Endodermal cell (in vitro differentiated cells): ENCODE data around the gene BORCS6. TPM values are rescaled to one million over a fixed set of nuclear protein-coding genes. Genes with fewer than 3 reads are reported as not detected.

Source experiments
- DNase-seq: peaks from one replicate; pipeline ENCODE4 v3.0.0-alpha.2; 2017
- H3K27ac ChIP-seq: 2 replicates; pipeline ENCODE4 v1.5.1; 2013; ENCODE audit warnings: mild to moderate bottlenecking, low read depth, low read length, moderate library complexity
- H3K27me3 ChIP-seq: 2 replicates; pipeline ENCODE4 v1.6.1; 2013; ENCODE audit warnings: mild to moderate bottlenecking, low read length, moderate library complexity; ENCODE audit not compliant: insufficient read depth, control insufficient read depth, poor library complexity, severe bottlenecking
- H3K36me3 ChIP-seq: 2 replicates; pipeline ENCODE4 v1.7.0; 2013; ENCODE audit warnings: mild to moderate bottlenecking, low read length, moderate library complexity; ENCODE audit not compliant: control insufficient read depth, insufficient read depth
- H3K4me1 ChIP-seq: one replicate; pipeline ENCODE4 v1.7.0; 2013; ENCODE audit warnings: low read length; ENCODE audit not compliant: control insufficient read depth, insufficient read depth
- H3K4me3 ChIP-seq: 2 replicates; pipeline ENCODE4 v1.5.1; 2013; ENCODE audit warnings: mild to moderate bottlenecking, low read length, moderate library complexity
- H3K9ac ChIP-seq: 2 replicates; pipeline ENCODE4 v1.6.1; 2013; ENCODE audit warnings: mild to moderate bottlenecking, low read length, moderate library complexity; ENCODE audit not compliant: poor library complexity, severe bottlenecking; ENCODE audit errors: extremely low read depth
- H3K9me3 ChIP-seq: 2 replicates; pipeline ENCODE4 v1.6.1; 2013; ENCODE audit warnings: mild to moderate bottlenecking, low read length, moderate library complexity; ENCODE audit not compliant: control insufficient read depth
- H3K27ac Mint-ChIP-seq: 2 replicates; pipeline ENCODE4 v1.8.0; 2020; ENCODE audit warnings: mixed read lengths
- H3K27me3 Mint-ChIP-seq: 2 replicates; pipeline ENCODE4 v1.8.0; 2021; ENCODE audit warnings: mild to moderate bottlenecking, mixed read lengths; ENCODE audit not compliant: insufficient read depth
- H3K36me3 Mint-ChIP-seq: 2 replicates; pipeline ENCODE4 v1.8.0; 2020; ENCODE audit warnings: low read depth, mixed read lengths
- H3K4me1 Mint-ChIP-seq: 2 replicates; pipeline ENCODE4 v1.8.0; 2020; ENCODE audit warnings: mixed read lengths
- H3K4me3 Mint-ChIP-seq: 2 replicates; pipeline ENCODE4 v1.8.0; 2020; ENCODE audit warnings: mild to moderate bottlenecking, moderate library complexity, mixed read lengths
- H3K9me3 Mint-ChIP-seq: 2 replicates; pipeline ENCODE4 v1.8.0; 2020; ENCODE audit warnings: mild to moderate bottlenecking, mixed read lengths
- CTCF ChIP-seq: fragments of 200-600 bp; sonication (generic); conservative IDR thresholded peaks from 2 replicates; pipeline ENCODE4 v1.5.0; 2021; ENCODE audit warnings: antibody characterized with exemption, mild to moderate bottlenecking
- WGBS, 2 experiments: methylation state at CpG; one replicate each; pipeline versions ENCODE4 v1.1.5 to v1.1.7; 2013; ENCODE audit warnings: missing lambda C conversion rate in 2 of 2, mixed read lengths in 1 of 2; ENCODE audit not compliant: insufficient coverage in 1 of 2, insufficient read length in 1 of 2; 5-methylcytosine and 5-hydroxymethylcytosine counted together
- total RNA-seq, 2 donors: library from RNA; stranded (reverse); fragmentation: NEBNext Ultra II Directional in 1 of 2; extraction: Animal tissue kit (Norgen Biotek cat#: 25700) in 1 of 2; gene quantifications; 2 replicates in 1 of 2; 3 replicates in 1 of 2; pipeline ENCODE4 v1.2.1, GENCODE V29; 2021

The BORCS6 gene
- total RNA-seq, 2 donors from 2014 or later: 4.1 to 5.5 TPM

DNA sequence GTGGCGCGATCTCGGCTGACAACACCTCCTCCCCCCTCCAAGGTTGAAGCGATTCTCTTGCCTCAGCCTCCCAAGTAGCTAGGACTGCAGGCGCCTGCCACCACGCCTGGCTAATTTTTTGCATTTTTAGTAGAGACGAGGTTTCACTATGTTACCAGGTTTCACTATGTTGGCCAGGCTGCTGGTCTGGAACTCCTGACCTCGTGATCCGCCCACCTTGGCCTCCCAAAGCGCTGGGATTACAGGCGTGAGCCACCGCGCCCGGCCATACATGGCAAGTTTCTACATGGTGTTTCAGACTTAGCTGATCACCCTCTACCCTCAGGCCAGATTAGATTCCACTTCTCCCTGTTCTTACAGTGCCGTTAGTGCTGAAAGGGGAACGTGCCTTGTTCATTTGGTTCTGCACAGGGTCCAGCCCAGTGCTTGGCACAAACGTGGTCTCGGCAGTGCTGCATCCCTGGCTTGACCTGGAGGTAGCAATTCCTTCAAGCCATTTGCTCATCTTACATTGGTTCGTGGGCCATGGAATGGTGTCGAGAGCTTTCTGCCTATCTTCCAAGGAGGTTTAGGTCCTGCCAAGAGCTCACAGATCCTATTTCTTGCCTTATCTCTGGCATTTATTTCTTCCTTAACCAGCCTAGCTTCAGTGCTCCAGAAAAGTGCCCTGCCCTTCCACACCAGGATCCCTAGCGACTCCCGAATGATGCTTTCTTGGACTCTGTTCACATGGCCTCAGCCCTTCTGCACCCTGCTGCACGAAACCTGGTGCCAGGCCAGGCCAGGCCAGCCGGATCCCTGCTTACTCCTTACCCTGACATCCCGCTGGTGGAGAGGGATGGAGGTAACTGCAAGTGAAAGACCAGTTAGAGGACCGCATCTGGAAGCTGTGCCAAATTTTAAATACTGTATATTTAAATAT lies 35.2 kb upstream of the BORCS6 start:
- Histone ChIP-seq H3K9ac (no peak overlapping the region), H3K36me3 (peaks cover 32% of the 10 kb centered on the region), H3K9me3 (no peaks in the 10 kb centered on the region), H3K4me3 (no peak overlapping the region), H3K27me3 (no peaks in the 10 kb centered on the region), H3K4me1 (no peaks in the 10 kb centered on the region), H3K27ac (no peak overlapping the region)
- no peak for DNase-seq
- H3K27ac Mint-ChIP-seq: peak overlapping the region; percentile 35
- peak overlapping the region; percentile 93 for H3K4me3 Mint-ChIP-seq
- H3K4me1 Mint-ChIP-seq: peaks cover 3% of the 10 kb centered on the region
- H3K27me3 Mint-ChIP-seq: no peaks in the 10 kb centered on the region
- H3K9me3 Mint-ChIP-seq: no peaks in the 10 kb centered on the region
- H3K36me3 Mint-ChIP-seq: peaks cover 22% of the 10 kb centered on the region
- TF ChIP-seq CTCF: no peak
- 95% methylated on average over 22 to 25 of the region's 26 CpGs for WGBS, 2 experiments

DNA sequence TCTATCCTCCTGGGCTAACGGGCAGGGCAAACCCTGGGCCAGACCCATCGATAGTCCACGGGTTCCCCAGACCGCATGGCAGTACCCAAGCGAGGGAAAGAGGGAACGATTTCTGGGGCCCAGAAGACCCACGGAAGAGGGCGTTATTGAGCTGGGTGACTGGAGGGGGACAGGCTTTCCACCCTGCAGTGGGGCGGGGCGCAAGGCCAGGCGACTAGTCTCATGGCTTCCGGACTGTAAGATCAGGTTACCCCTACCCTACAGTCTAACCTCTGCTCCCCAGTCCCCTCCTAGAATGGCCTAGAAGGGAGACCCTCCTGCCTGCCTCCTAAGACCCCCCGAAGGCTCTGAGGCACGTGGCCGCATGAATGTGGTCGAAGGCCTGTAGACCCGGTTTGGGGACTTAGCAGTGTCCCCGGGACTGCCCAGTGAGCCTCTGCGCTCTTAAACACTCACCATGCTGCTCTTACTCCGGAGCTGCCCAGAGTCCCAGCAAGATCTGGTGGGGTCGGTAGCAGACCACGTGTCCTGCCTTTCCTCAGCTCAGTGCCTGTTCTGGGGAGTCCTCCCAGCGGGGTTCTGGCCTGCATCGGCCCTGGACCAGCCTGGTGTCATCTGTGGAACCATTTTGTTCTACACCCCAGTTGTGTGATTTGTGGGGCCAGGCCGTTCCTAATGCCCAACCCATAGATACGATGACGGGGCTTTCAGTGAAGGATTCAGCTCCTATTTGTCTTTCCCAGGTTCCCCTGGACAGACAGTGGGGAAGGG lies 33.6 kb upstream of the BORCS6 start:
- Mint-ChIP-seq H3K36me3 (peaks cover 8% of the 10 kb centered on the region), H3K4me1 (peaks cover 3% of the 10 kb centered on the region), H3K4me3 (peak overlapping the region; percentile 93), H3K27ac (peak overlapping the region; percentile 100), H3K27me3 (no peaks in the 10 kb centered on the region), H3K9me3 (no peaks in the 10 kb centered on the region)
- 7 to 9% methylated on average over 22 to 27 of the region's 27 CpGs for WGBS, 2 experiments
- TF ChIP-seq CTCF: peak; percentile 34
- Histone ChIP-seq H3K4me1 (no peaks in the 10 kb centered on the region), H3K27me3 (no peaks in the 10 kb centered on the region), H3K9me3 (no peaks in the 10 kb centered on the region), H3K36me3 (peaks cover 16% of the 10 kb centered on the region), H3K4me3 (peak overlapping the region; percentile 97), H3K9ac (peak overlapping the region; percentile 68), H3K27ac (peak overlapping the region; percentile 80)
- DNase-seq: peak; percentile 92

DNA sequence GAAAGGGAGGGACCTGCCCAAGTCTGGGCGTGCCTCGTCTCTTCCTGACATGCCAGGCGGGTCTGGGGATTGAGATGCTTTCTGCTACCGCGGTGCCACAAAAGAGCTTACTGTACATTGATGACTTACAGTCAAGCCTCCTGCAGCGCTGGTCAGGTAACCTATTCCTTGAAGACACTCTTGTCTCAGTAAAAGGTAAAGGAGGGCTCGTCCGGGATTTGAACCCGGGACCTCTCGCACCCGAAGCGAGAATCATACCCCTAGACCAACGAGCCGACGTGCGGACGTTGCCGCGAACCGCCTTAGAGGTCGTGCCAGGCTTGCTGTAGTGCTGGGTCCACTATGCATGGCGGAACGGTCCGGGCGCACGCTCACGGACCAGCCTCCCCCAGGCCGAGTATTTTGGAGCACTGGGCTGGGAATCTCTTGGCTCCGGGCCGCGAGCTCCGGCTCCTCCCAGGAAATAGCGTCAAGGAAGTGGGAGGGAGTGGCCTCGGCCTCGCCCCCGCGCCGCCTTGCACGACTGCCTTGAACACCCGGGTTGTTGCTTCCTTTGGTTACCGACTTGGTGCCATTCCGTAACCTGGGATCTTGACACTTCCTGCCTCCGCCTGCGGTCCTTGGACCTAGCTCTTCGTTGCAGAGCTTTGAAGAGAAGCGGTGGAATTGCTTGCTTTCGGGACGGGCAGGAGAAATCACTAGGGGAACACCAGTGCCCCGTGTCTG lies 32.8 kb upstream of the BORCS6 start:
- no peaks in the 10 kb centered on the region for H3K9me3 ChIP-seq
- peak overlapping the region; percentile 97 for H3K4me3 ChIP-seq
- Mint-ChIP-seq H3K4me1 (peaks cover 7% of the 10 kb centered on the region), H3K9me3 (no peaks in the 10 kb centered on the region), H3K27ac (peak overlapping the region; percentile 100), H3K36me3 (peaks cover 4% of the 10 kb centered on the region), H3K4me3 (peak overlapping the region; percentile 93), H3K27me3 (no peaks in the 10 kb centered on the region)
- no peaks in the 10 kb centered on the region for H3K4me1 ChIP-seq
- peak overlapping the region; percentile 68 for H3K9ac ChIP-seq
- H3K27ac ChIP-seq: peak overlapping the region; percentile 80
- WGBS, 2 experiments: 0% methylated on average over 45 to 49 of the region's 49 CpGs
- DNase-seq: peak; percentile 99
- peaks cover 8% of the 10 kb centered on the region for H3K36me3 ChIP-seq
- no peak for TF ChIP-seq CTCF
- H3K27me3 ChIP-seq: no peaks in the 10 kb centered on the region
